ENCODE data around the gene CACNG7.

GRCh38 chr19:53903055-53903680, 5.9 kb upstream of the CACNG7 start:
- TF ChIP-seq, protein P1, sequence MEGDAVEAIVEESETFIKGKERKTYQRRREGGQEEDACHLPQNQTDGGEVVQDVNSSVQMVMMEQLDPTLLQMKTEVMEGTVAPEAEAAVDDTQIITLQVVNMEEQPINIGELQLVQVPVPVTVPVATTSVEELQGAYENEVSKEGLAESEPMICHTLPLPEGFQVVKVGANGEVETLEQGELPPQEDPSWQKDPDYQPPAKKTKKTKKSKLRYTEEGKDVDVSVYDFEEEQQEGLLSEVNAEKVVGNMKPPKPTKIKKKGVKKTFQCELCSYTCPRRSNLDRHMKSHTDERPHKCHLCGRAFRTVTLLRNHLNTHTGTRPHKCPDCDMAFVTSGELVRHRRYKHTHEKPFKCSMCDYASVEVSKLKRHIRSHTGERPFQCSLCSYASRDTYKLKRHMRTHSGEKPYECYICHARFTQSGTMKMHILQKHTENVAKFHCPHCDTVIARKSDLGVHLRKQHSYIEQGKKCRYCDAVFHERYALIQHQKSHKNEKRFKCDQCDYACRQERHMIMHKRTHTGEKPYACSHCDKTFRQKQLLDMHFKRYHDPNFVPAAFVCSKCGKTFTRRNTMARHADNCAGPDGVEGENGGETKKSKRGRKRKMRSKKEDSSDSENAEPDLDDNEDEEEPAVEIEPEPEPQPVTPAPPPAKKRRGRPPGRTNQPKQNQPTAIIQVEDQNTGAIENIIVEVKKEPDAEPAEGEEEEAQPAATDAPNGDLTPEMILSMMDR (IDR thresholded peaks at IDR 0.05; ENCODE audit: low read depth, low read length, missing input control) = no peak
- TF ChIP-seq EGR1 (IDR thresholded peaks at IDR 0.05; ENCODE audit: low read depth in 2 of 2) (no peak), REST (IDR thresholded peaks at IDR 0.05) (peak; percentile 99), FOXA2 (IDR thresholded peaks at IDR 0.05) (no peak), RAD21 (IDR thresholded peaks at IDR 0.05) (no peak)
